HepG2 (cell line): ENCODE results near the gene CCDC167. TPM values are rescaled to one million over a fixed set of nuclear protein-coding genes. Genes with fewer than 3 reads are reported as not detected.

Experiments
- ATAC-seq: fragments of 200-7000 bp; cut with Tn5 transposase; 3 replicates; pipeline ENCODE4 v1.9.1; 2020; ENCODE audit warnings: mild to moderate bottlenecking, moderate library complexity
- BruUV-seq: library from RNA; stranded (reverse); fragments of 400-500 nt; replicated peaks from 2 replicates; lab custom pipeline; 2021; lab: Mats Ljungman, UMichigan
- CTCF ChIA-PET: fragments of 300-600 bp; formaldehyde crosslinking; extraction: SDS; loops from one replicate; lab custom pipeline; 2021; ENCODE audit warnings: low total read pairs, inconsistent platforms, low intra/inter-chr PET ratio; lab: Yijun Ruan, JAX
- POLR2A ChIA-PET: fragments of 350-600 bp; sonication (Branson Sonifier 250); formaldehyde crosslinking; loops from one replicate; lab custom pipeline; 2020; ENCODE audit warnings: antibody characterized with exemption, inconsistent platforms; lab: Yijun Ruan, JAX
- DNase-seq: peaks from one replicate; pipeline ENCODE4 v3.0.0-alpha.2; 2015; ENCODE audit warnings: low spot score
- FAIRE-seq: peaks from 3 replicates; lab custom pipeline; 2011; peaks lifted over from hg19 to GRCh38; lab: Jason Lieb, UNC
- H2AFZ ChIP-seq: one replicate; pipeline ENCODE4 v1.6.1; 2011; ENCODE audit warnings: low read length, inconsistent platforms
- H3K27ac ChIP-seq: fragments of 300-600 bp; 3 replicates; pipeline ENCODE4 v1.8.0; 2011; ENCODE audit warnings: mixed run types, mild to moderate bottlenecking, mixed read lengths, low read length, inconsistent platforms; ENCODE audit not compliant: insufficient read depth; ENCODE audit errors: extremely low read length
- H3K27me3 ChIP-seq, 2 experiments: fragments of 200-600 bp in 1 of 2; 2 replicates in 1 of 2; 3 replicates in 1 of 2; pipeline versions ENCODE4 v1.6.0 to v1.8.0; 2011; ENCODE audit warnings: low read length in 2 of 2, mild to moderate bottlenecking in 2 of 2, moderate library complexity in 2 of 2, inconsistent platforms in 1 of 2; ENCODE audit not compliant: insufficient read depth in 2 of 2, control insufficient read depth in 1 of 2
- H3K36me3 ChIP-seq, 2 experiments: fragments of 200-600 bp in 1 of 2; replicated peaks in 1 of 2; 2 replicates in 1 of 2; 3 replicates in 1 of 2; pipeline versions ENCODE4 v1.5.1 to v1.8.0; 2011; ENCODE audit warnings: low read length in 2 of 2, inconsistent platforms in 1 of 2; ENCODE audit not compliant: insufficient read depth in 2 of 2, control insufficient read depth in 1 of 2
- H3K4me1 ChIP-seq: 2 replicates; pipeline ENCODE4 v1.5.1; 2012; ENCODE audit warnings: low read length, inconsistent platforms; ENCODE audit not compliant: insufficient read depth
- H3K4me2 ChIP-seq: 2 replicates; pipeline ENCODE4 v1.6.0; 2011; ENCODE audit warnings: low read depth, low read length, inconsistent platforms
- H3K4me3 ChIP-seq, 3 experiments: fragments of 200-600 bp in 1 of 3; sonication (generic), shearing (Covaris generic) in 1 of 3; replicated peaks in 1 of 3; 2 replicates each; pipeline ENCODE4 v1.5.1; 2011 to 2016; ENCODE audit warnings: low read length in 3 of 3, inconsistent platforms in 2 of 3, low read depth in 2 of 3, mild to moderate bottlenecking in 2 of 3, control low read depth in 1 of 3, mixed read lengths in 1 of 3; ENCODE audit not compliant: insufficient read depth in 1 of 3
- H3K79me2 ChIP-seq: one replicate; pipeline ENCODE4 v1.6.1; 2011; ENCODE audit warnings: low read length, inconsistent platforms; ENCODE audit not compliant: insufficient read depth
- H3K9ac ChIP-seq: 2 replicates; pipeline ENCODE4 v1.6.0; 2011; ENCODE audit warnings: mild to moderate bottlenecking, low read depth, low read length, inconsistent platforms; ENCODE audit not compliant: insufficient read depth
- H3K9me3 ChIP-seq: 2 replicates; pipeline ENCODE4 v1.5.1; 2012; ENCODE audit warnings: mild to moderate bottlenecking, low read length
- H4K20me1 ChIP-seq: 2 replicates; pipeline ENCODE4 v1.6.0; 2011; ENCODE audit warnings: inconsistent platforms, mild to moderate bottlenecking, low read length, moderate library complexity; ENCODE audit not compliant: insufficient read depth
- ATF7-NPFF ChIP-seq: sonication (generic); formaldehyde crosslinking; IDR thresholded peaks from 2 replicates; pipeline ENCODE4 v1.8.1; 2023; ENCODE audit warnings: mild to moderate bottlenecking, low read depth, missing genetic modification reagents, moderate library complexity
- CBX5 ChIP-seq: sonication (generic); formaldehyde crosslinking; IDR thresholded peaks from 2 replicates; pipeline ENCODE4 v1.4.0; 2020; ENCODE audit warnings: missing genetic modification reagents, borderline replicate concordance
- ISL2 ChIP-seq: sonication (generic); formaldehyde crosslinking; IDR thresholded peaks from 2 replicates; pipeline ENCODE4 v1.5.0; 2020; ENCODE audit warnings: missing genetic modification reagents
- KAT8 ChIP-seq: IDR thresholded peaks from 2 replicates; pipeline ENCODE4 v1.6.1; 2016; ENCODE audit warnings: missing genetic modification reagents, missing compliant biosample characterization
- KLF11 ChIP-seq: IDR thresholded peaks from 2 replicates; pipeline ENCODE4 v1.6.1; 2016; ENCODE audit warnings: missing compliant biosample characterization
- MAF1 ChIP-seq: sonication (generic); formaldehyde crosslinking; IDR thresholded peaks from 2 replicates; pipeline ENCODE4 v1.5.0; 2020; ENCODE audit warnings: missing genetic modification reagents, borderline replicate concordance
- SETDB1 ChIP-seq: sonication (generic); formaldehyde crosslinking; IDR thresholded peaks from 2 replicates; pipeline ENCODE4 v1.5.1; 2020; ENCODE audit warnings: missing genetic modification reagents, mild to moderate bottlenecking, borderline replicate concordance
- SMAD1 ChIP-seq: sonication (generic); formaldehyde crosslinking; IDR thresholded peaks from 2 replicates; pipeline ENCODE4 v1.4.0; 2020; ENCODE audit warnings: missing genetic modification reagents, low read depth, mild to moderate bottlenecking, borderline replicate concordance
- XBP1 ChIP-seq: sonication (generic); formaldehyde crosslinking; IDR thresholded peaks from 2 replicates; pipeline ENCODE4 v1.5.0; 2020; ENCODE audit warnings: missing genetic modification reagents
- ZNF124 ChIP-seq: sonication (generic); formaldehyde crosslinking; IDR thresholded peaks from 2 replicates; pipeline ENCODE4 v1.4.0; 2020; ENCODE audit warnings: missing genetic modification reagents
- ZNF143 ChIP-seq: sonication (generic); formaldehyde crosslinking; IDR thresholded peaks from 2 replicates; pipeline ENCODE4 v1.4.0; 2020; ENCODE audit warnings: missing genetic modification reagents
- ZNF24 ChIP-seq: fragments of 450-650 bp; IDR thresholded peaks from 2 replicates; pipeline ENCODE4 v1.6.1; 2017; ENCODE audit warnings: antibody characterized with exemption, mild to moderate bottlenecking
- ZSCAN9 ChIP-seq: IDR thresholded peaks from 2 replicates; pipeline ENCODE4 v1.6.1; 2016; ENCODE audit warnings: borderline replicate concordance
- WGBS: methylation state at CpG from one replicate; pipeline ENCODE4 v1.1.6; 2017; ENCODE audit warnings: low lambda C conversion rate; 5-methylcytosine and 5-hydroxymethylcytosine counted together
- in situ Hi-C: cut with HindIII; loops from 2 replicates; pipeline ENCODE4 v1.10.0; 2017; ENCODE audit warnings: low pct_unique_long_range_greater_than_20kb; ENCODE audit not compliant: extremely low pct_ligation_motif_present
- intact Hi-C: fragments of 100-400 bp; cut with micrococcal nuclease; formaldehyde crosslinking; loops from one replicate; pipeline ENCODE4 v1.10.0; 2022; ENCODE audit not compliant: unreplicated experiment
- polyA plus RNA-seq, 8 experiments: library from polyadenylated mRNA; depleted of rRNA in 3 of 8; stranded (reverse) in 7 of 8; unstranded in 1 of 8; fragments of >200 nt; fragmentation: Illumina TruSeq in 4 of 8; extraction: Trizol in 4 of 8; gene quantifications; 2 replicates each; pipeline versions ENCODE4 v1.2.1 to v1.2.3, GENCODE V29; 2011 to 2016; ENCODE audit warnings: low read depth in 4 of 8, missing spikeins in 1 of 8, mixed read lengths in 1 of 8; ENCODE audit not compliant: insufficient read depth in 1 of 8
- total RNA-seq, 5 experiments: library from RNA; depleted of rRNA; stranded (reverse); fragments of >200 nt; fragmentation: Illumina TruSeq; extraction: Trizol; gene quantifications; 2 replicates each; pipeline ENCODE4 v1.2.3, GENCODE V29; 2016; ENCODE audit warnings: low read depth in 1 of 5
- TF ChIP-seq, protein P1 (sequence below): sonication (generic); formaldehyde crosslinking; IDR thresholded peaks from 2 replicates; pipeline ENCODE4 v1.5.1; 2020; ENCODE audit warnings: mild to moderate bottlenecking, missing genetic modification reagents
- TF ChIP-seq, protein P2 (sequence below): sonication (generic); formaldehyde crosslinking; IDR thresholded peaks from 2 replicates; pipeline ENCODE4 v1.8.0; 2022; ENCODE audit warnings: mild to moderate bottlenecking, missing genetic modification reagents, moderate library complexity
- TF ChIP-seq, protein P3 (sequence below): sonication (generic); formaldehyde crosslinking; IDR thresholded peaks from 2 replicates; pipeline ENCODE4 v1.4.0; 2020; ENCODE audit warnings: missing genetic modification reagents
- TF ChIP-seq, protein P4 (sequence below): sonication (generic); formaldehyde crosslinking; IDR thresholded peaks from 2 replicates; pipeline ENCODE4 v1.4.0; 2020; ENCODE audit warnings: mild to moderate bottlenecking, missing genetic modification reagents
- TF ChIP-seq, protein P5 (sequence below): sonication (generic); formaldehyde crosslinking; IDR thresholded peaks from 2 replicates; pipeline ENCODE4 v1.4.0; 2020; ENCODE audit warnings: missing genetic modification reagents, mild to moderate bottlenecking, borderline replicate concordance

Gene CCDC167
- total and polyA plus RNA-seq, 2 of the 13 experiments (the other 11 are each of a cell fraction or from before 2014, with no cell fraction given), result 48.4 to 66.8 TPM

DNA sequence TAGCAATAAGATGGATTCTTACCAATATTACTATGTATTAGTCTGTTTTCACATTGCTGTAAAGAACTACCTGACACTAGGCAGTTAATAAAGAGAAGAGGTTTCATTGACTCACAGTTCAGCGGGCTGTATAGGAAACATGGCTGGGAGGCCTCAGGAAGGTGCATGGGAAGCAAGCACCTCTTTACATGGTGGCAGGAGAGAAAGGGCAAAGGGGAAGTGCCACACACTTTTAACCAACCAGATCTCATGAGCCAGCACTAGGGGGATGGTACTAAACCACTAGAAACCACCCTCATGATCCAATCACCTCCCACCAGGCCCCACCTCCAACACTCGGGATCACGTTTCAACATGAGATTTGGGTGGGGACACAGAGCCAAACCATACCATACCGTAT is 40.7 kb upstream of the CCDC167 start:
- no peak overlapping the region for H3K9ac ChIP-seq
- ATAC-seq (no peak), DNase-seq (no peak), FAIRE-seq (no peak)
- H3K79me2 ChIP-seq, result no peaks in the 10 kb centered on the region
- no peaks in the 10 kb centered on the region for H3K9me3 ChIP-seq
- ChIA-PET CTCF (interaction anchor here (0.7 kb wide), 1 partner anchor 152 kb away, joined by 3 read pairs; no protein-coding TSS in a partner anchor), POLR2A (no interaction called here)
- TF ChIP-seq, protein P1, sequence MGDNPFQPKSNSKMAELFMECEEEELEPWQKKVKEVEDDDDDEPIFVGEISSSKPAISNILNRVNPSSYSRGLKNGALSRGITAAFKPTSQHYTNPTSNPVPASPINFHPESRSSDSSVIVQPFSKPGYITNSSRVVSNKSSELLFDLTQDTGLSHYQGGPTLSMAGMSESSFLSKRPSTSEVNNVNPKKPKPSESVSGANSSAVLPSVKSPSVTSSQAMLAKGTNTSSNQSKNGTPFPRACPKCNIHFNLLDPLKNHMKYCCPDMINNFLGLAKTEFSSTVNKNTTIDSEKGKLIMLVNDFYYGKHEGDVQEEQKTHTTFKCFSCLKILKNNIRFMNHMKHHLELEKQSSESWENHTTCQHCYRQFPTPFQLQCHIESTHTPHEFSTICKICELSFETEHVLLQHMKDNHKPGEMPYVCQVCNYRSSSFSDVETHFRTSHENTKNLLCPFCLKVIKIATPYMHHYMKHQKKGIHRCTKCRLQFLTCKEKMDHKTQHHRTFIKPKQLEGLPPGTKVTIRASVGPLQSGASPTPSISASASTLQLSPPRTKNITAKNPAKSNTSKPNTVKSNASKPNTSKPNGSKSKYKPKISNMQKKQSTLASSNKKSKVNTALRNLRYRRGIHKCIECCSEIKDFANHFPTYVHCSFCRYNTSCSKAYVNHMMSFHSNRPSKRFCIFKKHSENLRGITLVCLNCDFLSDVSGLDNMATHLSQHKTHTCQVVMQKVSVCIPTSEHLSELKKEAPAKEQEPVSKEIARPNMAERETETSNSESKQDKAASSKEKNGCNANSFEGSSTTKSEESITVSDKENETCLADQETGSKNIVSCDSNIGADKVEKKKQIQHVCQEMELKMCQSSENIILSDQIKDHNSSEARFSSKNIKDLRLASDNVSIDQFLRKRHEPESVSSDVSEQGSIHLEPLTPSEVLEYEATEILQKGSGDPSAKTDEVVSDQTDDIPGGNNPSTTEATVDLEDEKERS, result no peak
- TF ChIP-seq SMAD1 (no peak), XBP1 (CRISPR knock-in tag) (no peak), KAT8 (CRISPR knock-in tag) (no peak), ZNF143 (no peak), KLF11 (CRISPR knock-in tag) (no peak), MAF1 (CRISPR knock-in tag) (no peak), SETDB1 (CRISPR knock-in tag) (no peak), ISL2 (CRISPR knock-in tag) (no peak), ATF7-NPFF (CRISPR knock-in tag) (no peak), CBX5 (CRISPR knock-in tag) (no peak), ZSCAN9 (CRISPR knock-in tag) (no peak), ZNF24 (no peak), ZNF124 (no peak)
- TF ChIP-seq, protein P2, sequence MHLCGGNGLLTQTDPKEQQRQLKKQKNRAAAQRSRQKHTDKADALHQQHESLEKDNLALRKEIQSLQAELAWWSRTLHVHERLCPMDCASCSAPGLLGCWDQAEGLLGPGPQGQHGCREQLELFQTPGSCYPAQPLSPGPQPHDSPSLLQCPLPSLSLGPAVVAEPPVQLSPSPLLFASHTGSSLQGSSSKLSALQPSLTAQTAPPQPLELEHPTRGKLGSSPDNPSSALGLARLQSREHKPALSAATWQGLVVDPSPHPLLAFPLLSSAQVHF (CRISPR knock-in tag), result no peak
- TF ChIP-seq, protein P3, sequence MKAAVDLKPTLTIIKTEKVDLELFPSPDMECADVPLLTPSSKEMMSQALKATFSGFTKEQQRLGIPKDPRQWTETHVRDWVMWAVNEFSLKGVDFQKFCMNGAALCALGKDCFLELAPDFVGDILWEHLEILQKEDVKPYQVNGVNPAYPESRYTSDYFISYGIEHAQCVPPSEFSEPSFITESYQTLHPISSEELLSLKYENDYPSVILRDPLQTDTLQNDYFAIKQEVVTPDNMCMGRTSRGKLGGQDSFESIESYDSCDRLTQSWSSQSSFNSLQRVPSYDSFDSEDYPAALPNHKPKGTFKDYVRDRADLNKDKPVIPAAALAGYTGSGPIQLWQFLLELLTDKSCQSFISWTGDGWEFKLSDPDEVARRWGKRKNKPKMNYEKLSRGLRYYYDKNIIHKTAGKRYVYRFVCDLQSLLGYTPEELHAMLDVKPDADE, result no peak
- TF ChIP-seq, protein P4, sequence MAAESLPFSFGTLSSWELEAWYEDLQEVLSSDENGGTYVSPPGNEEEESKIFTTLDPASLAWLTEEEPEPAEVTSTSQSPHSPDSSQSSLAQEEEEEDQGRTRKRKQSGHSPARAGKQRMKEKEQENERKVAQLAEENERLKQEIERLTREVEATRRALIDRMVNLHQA (CRISPR knock-in tag), result no peak
- TF ChIP-seq, protein P5, sequence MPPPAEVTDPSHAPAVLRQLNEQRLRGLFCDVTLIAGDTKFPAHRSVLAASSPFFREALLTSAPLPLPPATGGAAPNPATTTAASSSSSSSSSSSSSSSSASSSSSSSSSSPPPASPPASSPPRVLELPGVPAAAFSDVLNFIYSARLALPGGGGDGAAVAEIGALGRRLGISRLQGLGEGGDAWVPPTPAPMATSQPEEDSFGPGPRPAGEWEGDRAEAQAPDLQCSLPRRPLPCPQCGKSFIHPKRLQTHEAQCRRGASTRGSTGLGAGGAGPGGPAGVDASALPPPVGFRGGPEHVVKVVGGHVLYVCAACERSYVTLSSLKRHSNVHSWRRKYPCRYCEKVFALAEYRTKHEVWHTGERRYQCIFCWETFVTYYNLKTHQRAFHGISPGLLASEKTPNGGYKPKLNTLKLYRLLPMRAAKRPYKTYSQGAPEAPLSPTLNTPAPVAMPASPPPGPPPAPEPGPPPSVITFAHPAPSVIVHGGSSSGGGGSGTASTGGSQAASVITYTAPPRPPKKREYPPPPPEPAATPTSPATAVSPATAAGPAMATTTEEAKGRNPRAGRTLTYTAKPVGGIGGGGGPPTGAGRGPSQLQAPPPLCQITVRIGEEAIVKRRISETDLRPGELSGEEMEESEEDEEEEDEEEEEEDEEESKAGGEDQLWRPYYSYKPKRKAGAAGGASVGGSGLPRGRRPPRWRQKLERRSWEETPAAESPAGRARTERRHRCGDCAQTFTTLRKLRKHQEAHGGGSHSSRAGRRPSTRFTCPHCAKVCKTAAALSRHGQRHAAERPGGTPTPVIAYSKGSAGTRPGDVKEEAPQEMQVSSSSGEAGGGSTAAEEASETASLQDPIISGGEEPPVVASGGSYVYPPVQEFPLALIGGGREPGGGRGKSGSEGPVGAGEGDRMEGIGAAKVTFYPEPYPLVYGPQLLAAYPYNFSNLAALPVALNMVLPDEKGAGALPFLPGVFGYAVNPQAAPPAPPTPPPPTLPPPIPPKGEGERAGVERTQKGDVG (CRISPR knock-in tag), result no peak
- peaks cover 1 to 56% of the 10 kb centered on the region in 2 experiments; a peak in 4 of 5 replicates for H3K27me3 ChIP-seq
- H4K20me1 ChIP-seq, result no peaks in the 10 kb centered on the region
- intact Hi-C loops, result no loop called here
- in situ Hi-C loops, result no loop called here
- no peak overlapping the region for H3K27ac ChIP-seq
- BruUV-seq, result no TSS peak
- 11% methylated on average over 4 of the region's 4 CpGs for WGBS
- no peaks in the 10 kb centered on the region for H3K36me3 ChIP-seq
- no peak overlapping the region for H3K4me2 ChIP-seq
- H3K4me1 ChIP-seq, result no peaks in the 10 kb centered on the region
- H3K4me3 ChIP-seq, result no peak overlapping the region
- H2AFZ ChIP-seq, result no peak overlapping the region
